HCT116 (cell line): ENCODE measurements around the gene ZEB2. TPM values are rescaled to one million over a fixed set of nuclear protein-coding genes. Genes with fewer than 3 reads are reported as not detected.

Source experiments
- ATAC-seq: fragments of 200-7000 bp; cut with Tn5 transposase; 2 replicates; pipeline ENCODE4 v1.9.1; 2020; ENCODE audit warnings: mild to moderate bottlenecking, moderate library complexity
- BruUV-seq: library from RNA; stranded (reverse); fragments of 400-500 nt; replicated peaks from 2 replicates; lab custom pipeline; 2021; lab: Mats Ljungman, UMichigan
- CTCF ChIA-PET: fragments of 300-600 bp; sonication (Branson Sonifier 250); formaldehyde crosslinking; loops from one replicate; lab custom pipeline; 2021; ENCODE audit warnings: antibody characterized with exemption; lab: Charles Lee
- POLR2A ChIA-PET: fragments of 300-600, 350-600 bp; sonication (Branson Sonifier 250); formaldehyde crosslinking; loops from one replicate; lab custom pipeline; 2021; ENCODE audit warnings: antibody characterized with exemption; lab: Charles Lee
- RAD21 ChIA-PET, 2 experiments: fragments of 300-600 bp; sonication (Branson Sonifier 250); formaldehyde crosslinking; loops; one replicate each; lab custom pipeline; 2023; ENCODE audit warnings: low total read pairs in 2 of 2; ENCODE audit not compliant: uncharacterized antibody in 2 of 2, unreplicated experiment in 2 of 2, low non-redundant PET in 1 of 2; lab: Charles Lee
- DNase-seq: peaks from one replicate; pipeline ENCODE4 v3.0.0-alpha.2; 2010; ENCODE audit warnings: low read depth, low spot score
- H2AFZ ChIP-seq: fragments of 200-600 bp; shearing (Covaris generic), sonication (generic); 2 replicates; pipeline ENCODE4 v1.6.1; 2017; ENCODE audit warnings: low read depth, mixed run types, mixed read lengths, antibody characterized with exemption, low read length; ENCODE audit not compliant: poor library complexity, severe bottlenecking
- H3K27ac ChIP-seq: 2 replicates; pipeline ENCODE4 v1.5.1; 2012; ENCODE audit warnings: low read depth, low read length
- H3K27me3 ChIP-seq: fragments of 200-600 bp; sonication (generic); 2 replicates; pipeline ENCODE4 v1.6.1; 2016; ENCODE audit warnings: mixed run types, low read length, mixed read lengths; ENCODE audit not compliant: insufficient read depth
- H3K36me3 ChIP-seq, 2 experiments: fragments of 200-500 bp in 1 of 2; fragments of 200-600 bp in 1 of 2; sonication (Bioruptor generic) in 1 of 2; sonication (generic) in 1 of 2; 2 replicates each; pipeline versions ENCODE4 v1.5.1 to v1.6.1; 2014 to 2016; ENCODE audit warnings: low read length in 2 of 2, inconsistent platforms in 1 of 2, mixed read lengths in 1 of 2, mixed run types in 1 of 2; ENCODE audit not compliant: insufficient read depth in 2 of 2, control insufficient read depth in 1 of 2
- H3K4me1 ChIP-seq, 2 experiments: fragments of 200-600 bp in 1 of 2; sonication (generic) in 1 of 2; 2 replicates each; pipeline versions ENCODE4 v1.5.1 to v1.6.1; 2012 to 2017; ENCODE audit warnings: low read length in 2 of 2, inconsistent platforms in 1 of 2, mild to moderate bottlenecking in 1 of 2, mixed read lengths in 1 of 2, mixed run types in 1 of 2, moderate library complexity in 1 of 2; ENCODE audit not compliant: insufficient read depth in 2 of 2, control insufficient read depth in 1 of 2
- H3K4me2 ChIP-seq: fragments of 200-600 bp; sonication (generic); 2 replicates; pipeline ENCODE4 v1.6.1; 2017; ENCODE audit warnings: mixed run types, low read length, mixed read lengths
- H3K4me3 ChIP-seq, 2 experiments: fragments of 200-600 bp in 1 of 2; sonication (generic) in 1 of 2; replicated peaks in 1 of 2; 2 replicates each; pipeline ENCODE4 v1.5.1; 2011 to 2016; ENCODE audit warnings: low read length in 2 of 2, control low read depth in 1 of 2, low read depth in 1 of 2, mild to moderate bottlenecking in 1 of 2, mixed read lengths in 1 of 2, mixed run types in 1 of 2
- H3K79me2 ChIP-seq: fragments of 200-600 bp; sonication (generic); 2 replicates; pipeline ENCODE4 v1.6.1; 2017; ENCODE audit warnings: mild to moderate bottlenecking, mixed run types, low read length, moderate library complexity, mixed read lengths; ENCODE audit not compliant: insufficient read depth
- H3K9ac ChIP-seq: fragments of 200-600 bp; sonication (generic); 2 replicates; pipeline ENCODE4 v1.6.1; 2016; ENCODE audit warnings: low read length, mixed read lengths
- H3K9me2 ChIP-seq: fragments of 200-600 bp; sonication (generic), shearing (Covaris generic); 2 replicates; pipeline ENCODE4 v1.6.1; 2017; ENCODE audit warnings: mixed run types, mild to moderate bottlenecking, moderate library complexity; ENCODE audit not compliant: insufficient read depth
- H3K9me3 ChIP-seq, 2 experiments: fragments of 200-500 bp in 1 of 2; fragments of 200-600 bp in 1 of 2; sonication (Bioruptor generic) in 1 of 2; sonication (generic) in 1 of 2; 2 replicates each; pipeline ENCODE4 v1.6.1; 2014 to 2017; ENCODE audit warnings: low read length in 2 of 2, mixed read lengths in 2 of 2, inconsistent platforms in 1 of 2, low read depth in 1 of 2, mild to moderate bottlenecking in 1 of 2, mixed run types in 1 of 2, moderate library complexity in 1 of 2; ENCODE audit not compliant: control insufficient read depth in 1 of 2, insufficient read depth in 1 of 2
- H4K20me1 ChIP-seq: fragments of 200-600 bp; sonication (generic), shearing (Covaris generic); 2 replicates; pipeline ENCODE4 v1.6.1; 2017; ENCODE audit warnings: mixed run types, mild to moderate bottlenecking, moderate library complexity; ENCODE audit not compliant: insufficient read depth
- CBX3 ChIP-seq: IDR thresholded peaks from 2 replicates; pipeline ENCODE4 v1.6.1; 2012; ENCODE audit warnings: low read depth
- EGR1 ChIP-seq: IDR thresholded peaks from 2 replicates; pipeline ENCODE4 v1.6.1; 2012; ENCODE audit warnings: low read depth
- ELF1 ChIP-seq: IDR thresholded peaks from 2 replicates; pipeline ENCODE4 v1.6.1; 2012; ENCODE audit warnings: low read depth, borderline replicate concordance
- EZH2phosphoT487 ChIP-seq: fragments of 200-600 bp; IDR thresholded peaks from 2 replicates; pipeline ENCODE4 v1.6.1; 2018; ENCODE audit warnings: antibody characterized with exemption, borderline replicate concordance
- FOSL1 ChIP-seq: IDR thresholded peaks from 2 replicates; pipeline ENCODE4 v1.6.1; 2012; ENCODE audit warnings: low read depth
- JUND ChIP-seq: IDR thresholded peaks from 2 replicates; pipeline ENCODE4 v1.6.1; 2012
- POLR2A ChIP-seq: IDR thresholded peaks from 2 replicates; pipeline ENCODE4 v1.7.0; 2011; ENCODE audit warnings: borderline replicate concordance; ENCODE audit not compliant: insufficient read depth, insufficient read length; ENCODE audit errors: extremely low read depth
- RAD21 ChIP-seq: IDR thresholded peaks from 2 replicates; pipeline ENCODE4 v1.6.1; 2012; ENCODE audit warnings: low read depth, mild to moderate bottlenecking
- SIN3A ChIP-seq: IDR thresholded peaks from 2 replicates; pipeline ENCODE4 v1.6.1; 2012; ENCODE audit warnings: low read depth
- SP1 ChIP-seq: IDR thresholded peaks from 2 replicates; pipeline ENCODE4 v1.6.1; 2012; ENCODE audit warnings: low read depth
- SRF ChIP-seq: IDR thresholded peaks from 2 replicates; pipeline ENCODE4 v1.6.1; 2012; ENCODE audit warnings: low read depth
- ZNF274 ChIP-seq: fragments of 200-500 bp; sonication (Bioruptor generic); IDR thresholded peaks from 2 replicates; pipeline ENCODE4 v1.6.1; 2014; ENCODE audit warnings: mild to moderate bottlenecking, low read depth, low read length, inconsistent platforms
- intact Hi-C: fragments of 100-400 bp; cut with micrococcal nuclease; formaldehyde crosslinking; loops from 2 replicates; pipeline ENCODE4 v1.10.0; 2022
- total RNA-seq: library from RNA; stranded (reverse); gene quantifications from one replicate; pipeline ENCODE4 v1.2.1, GENCODE V29; 2021; ENCODE audit not compliant: unreplicated experiment
- TF ChIP-seq, protein P1 (sequence below), 3 experiments: fragments of 200-600 bp in 1 of 3; sonication (generic) in 1 of 3; IDR thresholded peaks in 2 of 3; conservative IDR thresholded peaks in 1 of 3; 2 replicates each; pipeline ENCODE4 v1.5.1; 2012 to 2017; ENCODE audit warnings: low read depth in 2 of 3, low read length in 2 of 3, antibody characterized with exemption in 1 of 3, borderline replicate concordance in 1 of 3, control low read depth in 1 of 3, mild to moderate bottlenecking in 1 of 3, mixed read lengths in 1 of 3, mixed run types in 1 of 3, moderate library complexity in 1 of 3; ENCODE audit not compliant: insufficient read depth in 1 of 3
- TF ChIP-seq, protein P2 (sequence below): IDR thresholded peaks from 2 replicates; pipeline ENCODE4 v1.6.1; 2011; ENCODE audit warnings: mild to moderate bottlenecking, low read length, moderate library complexity; ENCODE audit not compliant: insufficient replicate concordance; ENCODE audit errors: extremely low read depth
- TF ChIP-seq, protein P3 (sequence below): IDR thresholded peaks from 2 replicates; pipeline ENCODE4 v1.6.1; 2012
- TF ChIP-seq, protein P4 (sequence below): IDR thresholded peaks from 2 replicates; pipeline ENCODE4 v1.6.1; 2012

Gene ZEB2
- total RNA-seq, 1 experiment from 2014 or later: 0.81 TPM

DNA sequence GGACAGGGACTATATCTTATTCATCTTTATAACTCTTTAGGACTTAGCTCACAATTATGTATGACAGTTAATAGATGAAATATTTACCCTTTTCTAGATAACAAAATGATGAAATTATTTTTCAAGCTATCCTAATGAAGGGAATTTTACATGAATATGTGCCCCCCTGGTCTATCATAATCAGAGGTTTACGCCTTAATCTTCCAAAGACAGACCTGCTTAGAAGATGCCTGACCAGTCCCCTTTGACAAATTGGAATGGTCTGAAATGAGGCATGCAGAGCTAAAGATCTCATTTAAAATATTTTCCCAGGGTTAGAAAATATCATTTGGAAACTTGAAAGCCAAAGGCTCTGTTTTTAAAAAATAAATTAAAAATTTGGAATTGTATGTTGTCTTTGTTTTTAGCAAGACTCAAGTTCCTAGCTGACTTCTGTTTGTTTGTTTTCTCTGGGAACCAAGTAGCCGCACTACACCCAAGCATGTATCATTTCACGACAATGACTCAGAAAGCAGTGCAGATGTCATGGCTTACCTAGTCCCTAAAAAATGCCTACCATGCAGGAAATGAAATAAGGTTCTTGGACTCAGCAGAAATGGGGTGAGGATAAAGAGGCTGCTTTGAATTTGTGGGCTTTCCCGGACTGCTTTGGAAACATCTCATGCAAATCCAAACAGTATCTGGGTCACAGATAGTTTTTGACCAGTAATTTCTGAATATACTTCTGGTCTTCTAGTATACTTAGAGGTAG lies 162.1 kb downstream of the ZEB2 start (continued):
- TF ChIP-seq, protein P1, sequence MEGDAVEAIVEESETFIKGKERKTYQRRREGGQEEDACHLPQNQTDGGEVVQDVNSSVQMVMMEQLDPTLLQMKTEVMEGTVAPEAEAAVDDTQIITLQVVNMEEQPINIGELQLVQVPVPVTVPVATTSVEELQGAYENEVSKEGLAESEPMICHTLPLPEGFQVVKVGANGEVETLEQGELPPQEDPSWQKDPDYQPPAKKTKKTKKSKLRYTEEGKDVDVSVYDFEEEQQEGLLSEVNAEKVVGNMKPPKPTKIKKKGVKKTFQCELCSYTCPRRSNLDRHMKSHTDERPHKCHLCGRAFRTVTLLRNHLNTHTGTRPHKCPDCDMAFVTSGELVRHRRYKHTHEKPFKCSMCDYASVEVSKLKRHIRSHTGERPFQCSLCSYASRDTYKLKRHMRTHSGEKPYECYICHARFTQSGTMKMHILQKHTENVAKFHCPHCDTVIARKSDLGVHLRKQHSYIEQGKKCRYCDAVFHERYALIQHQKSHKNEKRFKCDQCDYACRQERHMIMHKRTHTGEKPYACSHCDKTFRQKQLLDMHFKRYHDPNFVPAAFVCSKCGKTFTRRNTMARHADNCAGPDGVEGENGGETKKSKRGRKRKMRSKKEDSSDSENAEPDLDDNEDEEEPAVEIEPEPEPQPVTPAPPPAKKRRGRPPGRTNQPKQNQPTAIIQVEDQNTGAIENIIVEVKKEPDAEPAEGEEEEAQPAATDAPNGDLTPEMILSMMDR (IDR thresholded peaks at IDR 0.05 in 2 of 3, conservative IDR thresholded peaks at IDR 0.05 in 1 of 3; ENCODE audit: borderline replicate concordance in 1 of 3, insufficient read depth in 1 of 3, low read depth in 2 of 3, low read length in 2 of 3): no peak
- TF ChIP-seq ELF1 (no peak; the same call in 1 of the 2 replicates), POLR2A (no peak), FOSL1 (peak; percentile 78), CBX3 (peak; percentile 47; the same call in 1 of the 2 replicates), JUND (peak; percentile 74)
- TF ChIP-seq, protein P2, sequence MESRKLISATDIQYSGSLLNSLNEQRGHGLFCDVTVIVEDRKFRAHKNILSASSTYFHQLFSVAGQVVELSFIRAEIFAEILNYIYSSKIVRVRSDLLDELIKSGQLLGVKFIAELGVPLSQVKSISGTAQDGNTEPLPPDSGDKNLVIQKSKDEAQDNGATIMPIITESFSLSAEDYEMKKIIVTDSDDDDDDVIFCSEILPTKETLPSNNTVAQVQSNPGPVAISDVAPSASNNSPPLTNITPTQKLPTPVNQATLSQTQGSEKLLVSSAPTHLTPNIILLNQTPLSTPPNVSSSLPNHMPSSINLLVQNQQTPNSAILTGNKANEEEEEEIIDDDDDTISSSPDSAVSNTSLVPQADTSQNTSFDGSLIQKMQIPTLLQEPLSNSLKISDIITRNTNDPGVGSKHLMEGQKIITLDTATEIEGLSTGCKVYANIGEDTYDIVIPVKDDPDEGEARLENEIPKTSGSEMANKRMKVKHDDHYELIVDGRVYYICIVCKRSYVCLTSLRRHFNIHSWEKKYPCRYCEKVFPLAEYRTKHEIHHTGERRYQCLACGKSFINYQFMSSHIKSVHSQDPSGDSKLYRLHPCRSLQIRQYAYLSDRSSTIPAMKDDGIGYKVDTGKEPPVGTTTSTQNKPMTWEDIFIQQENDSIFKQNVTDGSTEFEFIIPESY: no peak

DNA sequence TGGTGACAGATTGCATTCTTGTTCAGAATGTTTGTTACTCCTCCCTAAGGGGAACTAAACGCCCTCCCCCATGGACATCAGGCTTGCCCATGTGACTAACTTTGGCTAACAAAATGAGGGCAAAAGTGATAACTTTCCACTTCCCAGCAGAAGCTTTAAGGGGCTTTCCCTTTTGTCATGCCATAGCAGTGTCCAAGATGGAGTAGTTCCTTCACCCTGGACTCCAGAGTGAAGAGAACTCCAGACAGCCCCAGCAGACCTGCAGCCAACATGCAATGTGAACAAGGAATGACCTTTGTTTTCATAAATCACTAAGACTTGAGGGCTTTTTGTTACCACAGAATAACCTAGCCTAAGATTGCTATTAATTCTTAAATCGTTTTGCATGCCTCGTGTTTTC lies 163.5 kb downstream of the ZEB2 start:
- Histone ChIP-seq H3K9me3 (no peaks in the 10 kb centered on the region), H3K9ac (no peak overlapping the region), H3K9me2 (no peaks in the 10 kb centered on the region), H3K4me1 (peaks cover 6 to 14% of the 10 kb centered on the region in 2 experiments; a peak in 3 of 4 replicates), H2AFZ (no peak overlapping the region), H3K79me2 (no peaks in the 10 kb centered on the region), H3K4me2 (no peak overlapping the region), H4K20me1 (no peaks in the 10 kb centered on the region), H3K27ac (no peak overlapping the region), H3K36me3 (no peaks in the 10 kb centered on the region), H3K4me3 (no peak overlapping the region), H3K27me3 (no peaks in the 10 kb centered on the region)
- no TSS peak for BruUV-seq
- ATAC-seq (no peak), DNase-seq (no peak)
- RAD21 ChIA-PET: no interaction called here
- CTCF ChIA-PET: no interaction called here
- POLR2A ChIA-PET: no interaction called here
- intact Hi-C loops: no loop called here
- TF ChIP-seq SRF: no peak
- TF ChIP-seq, protein P3, sequence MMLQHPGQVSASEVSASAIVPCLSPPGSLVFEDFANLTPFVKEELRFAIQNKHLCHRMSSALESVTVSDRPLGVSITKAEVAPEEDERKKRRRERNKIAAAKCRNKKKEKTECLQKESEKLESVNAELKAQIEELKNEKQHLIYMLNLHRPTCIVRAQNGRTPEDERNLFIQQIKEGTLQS: no peak
- no peak for TF ChIP-seq ZNF274
- TF ChIP-seq, protein P4, sequence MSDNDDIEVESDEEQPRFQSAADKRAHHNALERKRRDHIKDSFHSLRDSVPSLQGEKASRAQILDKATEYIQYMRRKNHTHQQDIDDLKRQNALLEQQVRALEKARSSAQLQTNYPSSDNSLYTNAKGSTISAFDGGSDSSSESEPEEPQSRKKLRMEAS: no peak
- no peak for TF ChIP-seq EZH2phosphoT487
- no peak for TF ChIP-seq SP1
- no peak for TF ChIP-seq SIN3A
- TF ChIP-seq CBX3: no peak
- TF ChIP-seq EGR1: no peak
- no peak for TF ChIP-seq RAD21
- no peak for TF ChIP-seq ELF1
- no peak for TF ChIP-seq POLR2A
- TF ChIP-seq, protein P2: no peak
